T follicular helper cell (primary cell): ENCODE measurements around the gene TSPAN9.

ENCODE experiments used
- DNase-seq: peaks from one replicate; pipeline ENCODE4 v3.0.0-alpha.2; 2020; ENCODE audit warnings: low read depth

TSPAN9 gene

GRCh38 chr12:3316776-3317480, 239.7 kb downstream of the TSPAN9 start:
- no peak for DNase-seq

GRCh38 chr12:3317481-3317815, 240.3 kb downstream of the TSPAN9 start:
- DNase-seq = no peak

GRCh38 chr12:3317841-3318501, 240.8 kb downstream of the TSPAN9 start:
- DNase-seq = no peak

- DNase-seq = no peak
Observed at GRCh38 chr12:3319723-3320492, 242.7 kb downstream of the TSPAN9 start.

GRCh38 chr12:3320881-3321509, 243.8 kb downstream of the TSPAN9 start:
- no peak for DNase-seq

- no peak for DNase-seq
Observed at GRCh38 chr12:3321881-3322280, 244.7 kb downstream of the TSPAN9 start.

- DNase-seq = no peak
Observed at GRCh38 chr12:3323002-3323685, 246.0 kb downstream of the TSPAN9 start.

- DNase-seq = no peak
Observed at GRCh38 chr12:3325736-3326135, 248.6 kb downstream of the TSPAN9 start.

- DNase-seq = no peak
Observed at GRCh38 chr12:3326156-3326849, 249.1 kb downstream of the TSPAN9 start.

GRCh38 chr12:3326850-3327780, 249.9 kb downstream of the TSPAN9 start:
- no peak for DNase-seq

GRCh38 chr12:3328081-3328480, 250.9 kb downstream of the TSPAN9 start:
- no peak for DNase-seq

- no peak for DNase-seq
Observed at GRCh38 chr12:3328571-3328970, 251.4 kb downstream of the TSPAN9 start.

- no peak for DNase-seq
Observed at GRCh38 chr12:3329361-3329760, 252.2 kb downstream of the TSPAN9 start.

- DNase-seq = no peak
Observed at GRCh38 chr12:3330976-3331510, 253.9 kb downstream of the TSPAN9 start.

- DNase-seq = no peak
Observed at GRCh38 chr12:3332188-3332587, 255.0 kb downstream of the TSPAN9 start.

- DNase-seq = no peak
Observed at GRCh38 chr12:3333583-3333982, 256.4 kb downstream of the TSPAN9 start.

GRCh38 chr12:3333991-3334391, 256.8 kb downstream of the TSPAN9 start:
- DNase-seq = no peak

- no peak for DNase-seq
Observed at GRCh38 chr12:3335078-3335487, 257.9 kb downstream of the TSPAN9 start.
